ENCODE data around the gene TMEM97.

TMEM97 gene

DNA sequence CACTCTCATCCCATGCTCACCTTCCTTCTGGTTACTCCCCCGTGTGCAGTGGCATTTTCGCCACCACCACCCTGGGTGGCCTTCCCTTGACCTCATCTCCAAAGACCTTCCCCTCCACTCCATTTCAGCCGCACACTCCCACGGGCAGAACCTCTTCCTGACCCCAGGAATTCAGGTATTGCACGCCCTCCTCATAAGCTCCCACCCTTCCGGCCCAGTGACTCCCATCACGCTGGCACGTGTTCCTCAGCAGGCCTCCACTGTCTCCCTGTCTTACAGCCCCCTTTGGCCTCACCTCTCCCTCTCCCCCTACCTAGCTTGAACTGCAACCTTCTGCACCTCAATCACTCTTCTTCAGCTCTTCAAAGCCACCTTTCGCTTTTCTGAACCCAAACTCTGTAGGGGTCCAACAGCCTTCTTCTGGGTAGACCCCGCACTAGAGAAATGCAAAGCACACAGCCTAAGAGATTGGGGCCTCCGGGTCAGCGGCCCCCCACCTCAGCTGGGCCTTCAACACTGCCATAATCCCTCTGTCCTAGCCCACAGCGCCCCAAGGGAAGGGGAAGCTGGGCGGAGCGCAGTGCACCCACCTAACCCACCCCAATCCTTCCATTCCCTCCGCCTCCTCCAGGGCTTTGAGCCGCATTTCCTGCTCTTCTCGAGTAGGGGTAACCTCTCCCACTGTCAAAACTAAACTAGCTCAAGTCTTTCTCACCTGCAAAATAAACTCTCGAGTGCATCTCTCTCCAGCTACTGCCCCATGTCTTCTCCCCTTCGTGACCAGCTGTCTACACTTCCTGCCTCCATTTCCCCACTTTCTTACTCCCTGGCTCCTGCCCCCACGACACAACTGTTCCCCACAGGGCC is 1.7 kb upstream of the TMEM97 start:
- DNase-seq: no peak

DNA sequence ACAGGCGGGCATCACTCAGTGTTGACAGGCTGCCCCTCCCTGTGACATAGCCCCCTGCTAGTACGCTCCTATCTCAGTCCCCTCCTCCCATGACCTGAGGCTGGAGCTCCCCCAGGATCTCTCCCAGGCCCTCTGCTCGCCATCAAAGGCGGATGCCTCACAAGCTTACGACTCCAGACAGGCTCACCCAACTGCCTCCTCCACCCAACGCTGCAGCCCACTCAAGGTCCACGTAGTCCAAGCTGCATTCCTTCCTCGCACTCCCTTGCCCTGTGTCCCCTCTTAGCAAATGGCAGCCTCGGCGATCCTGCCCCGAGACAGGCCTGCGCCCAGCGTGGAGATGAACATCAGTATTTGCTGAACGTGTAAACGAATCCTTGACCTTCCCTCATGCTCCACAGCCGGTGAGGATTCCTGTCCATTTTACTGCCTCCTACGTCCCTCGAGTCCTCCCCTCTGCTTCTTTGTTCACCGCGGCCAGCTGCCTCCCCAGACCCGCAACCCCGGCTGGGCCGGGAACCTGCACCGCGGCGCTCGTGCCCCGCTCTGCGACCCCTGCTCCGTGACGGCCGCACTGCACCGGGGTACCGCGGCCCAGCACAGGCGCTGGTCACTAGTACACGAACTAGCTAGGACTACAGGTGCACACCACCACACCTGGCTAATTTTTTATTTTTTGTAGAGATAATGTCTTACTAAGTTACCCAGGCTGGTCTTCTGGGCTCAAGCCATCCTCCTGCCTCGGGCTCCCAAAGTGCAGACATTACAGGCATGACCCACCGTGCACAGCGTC is 838 bp upstream of the TMEM97 start:
- DNase-seq: no peak

DNA sequence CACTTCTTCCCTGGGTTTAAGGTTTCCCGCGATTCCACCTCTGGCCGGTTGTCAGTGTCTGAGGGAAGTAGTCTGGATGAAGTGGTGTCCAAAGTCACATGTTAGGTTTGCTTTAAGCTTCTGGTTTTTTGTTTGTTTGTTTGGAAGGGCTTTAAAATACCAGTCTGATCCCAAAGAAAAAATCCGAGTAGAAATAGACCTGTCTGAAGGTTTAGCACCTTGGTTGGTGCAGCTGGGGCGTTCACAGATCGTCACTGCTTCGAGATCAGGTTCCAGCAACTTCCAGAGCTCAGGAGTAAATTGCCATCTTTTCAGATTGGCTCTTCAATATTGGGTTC is 567 bp downstream of the TMEM97 start:
- no peak for DNase-seq

DNA sequence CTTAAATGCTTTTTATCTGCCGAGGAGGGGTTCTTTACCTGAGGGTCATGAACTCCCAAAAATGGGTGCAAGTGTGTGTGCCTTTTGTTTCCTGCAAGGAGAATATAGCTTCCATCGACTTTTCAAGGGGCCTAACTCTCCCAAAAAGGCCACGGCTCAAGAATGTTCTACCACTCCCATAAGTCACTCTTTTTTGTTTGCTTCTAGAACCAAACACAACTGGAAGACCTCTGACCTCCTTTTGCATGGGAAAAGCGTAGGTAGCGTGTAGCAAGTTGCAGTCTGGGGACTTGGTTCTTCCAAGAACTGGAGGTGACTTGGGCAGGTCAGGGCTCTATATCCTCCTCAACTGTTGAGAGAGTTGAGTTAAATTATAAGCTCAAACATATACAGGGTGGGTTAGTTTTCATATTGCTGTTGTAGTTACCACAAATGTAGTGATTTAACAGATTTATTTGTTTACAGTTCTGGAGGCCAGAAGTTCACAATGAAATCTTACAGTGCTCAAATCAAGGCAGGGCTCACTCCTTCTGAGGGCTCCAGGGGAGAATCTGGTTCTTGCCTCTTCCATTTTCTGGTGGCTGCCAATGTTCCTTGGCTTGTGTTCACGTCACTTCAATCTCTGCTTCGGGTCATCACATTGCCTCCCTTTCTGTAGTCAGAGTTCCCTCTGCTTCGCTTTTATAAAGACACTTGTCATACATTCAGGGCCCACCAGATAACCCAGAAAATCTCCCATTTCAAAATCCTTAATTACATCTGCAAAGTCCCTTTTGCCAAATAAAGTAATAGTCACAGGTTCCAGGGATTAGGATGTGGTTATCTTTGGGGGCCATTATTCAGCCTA is 1.4 kb downstream of the TMEM97 start:
- no peak for DNase-seq

DNA sequence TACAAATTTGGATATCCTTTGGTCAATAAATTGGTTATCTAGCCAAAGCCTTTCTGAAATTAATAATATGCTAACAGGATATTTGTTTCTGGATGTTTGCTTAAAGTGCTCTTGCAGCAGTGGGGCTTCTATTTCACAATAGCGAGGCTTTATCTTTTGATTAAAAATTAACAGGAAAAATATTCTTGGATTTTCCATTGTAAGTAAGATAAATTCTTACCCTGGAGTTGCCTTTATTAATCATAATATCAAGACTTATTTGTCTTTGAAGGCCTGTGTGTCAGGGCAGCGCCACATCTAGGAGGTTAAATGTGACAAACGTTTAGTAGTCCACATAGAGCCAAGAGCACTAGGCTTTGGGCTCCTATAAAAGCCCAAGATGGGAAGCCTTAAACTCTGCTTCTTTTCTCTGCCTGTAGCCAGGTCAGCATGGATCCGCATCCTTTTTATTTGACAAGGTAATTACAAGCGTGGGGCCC is 5.3 kb downstream of the TMEM97 start:
- DNase-seq: no peak

DNA sequence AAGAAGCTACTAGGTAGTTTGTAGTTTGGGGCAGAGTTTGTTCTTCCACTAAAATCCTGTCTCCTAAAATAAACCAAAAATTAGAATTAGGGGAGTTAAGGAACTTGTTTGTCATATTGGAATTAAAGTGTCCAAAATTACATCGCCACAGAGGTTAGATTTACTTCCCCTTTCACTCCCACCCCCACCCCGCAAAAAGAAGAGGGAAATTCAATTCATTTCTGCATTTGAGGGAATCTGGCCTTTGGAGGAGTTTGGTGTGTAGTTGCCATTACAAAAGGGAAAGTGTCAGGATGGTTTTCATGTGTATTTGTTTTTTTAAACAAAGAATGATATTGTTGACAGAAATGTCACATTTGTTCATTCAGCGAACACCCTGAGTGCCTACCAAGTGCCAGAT is 5.8 kb downstream of the TMEM97 start:
- no peak for DNase-seq

DNA sequence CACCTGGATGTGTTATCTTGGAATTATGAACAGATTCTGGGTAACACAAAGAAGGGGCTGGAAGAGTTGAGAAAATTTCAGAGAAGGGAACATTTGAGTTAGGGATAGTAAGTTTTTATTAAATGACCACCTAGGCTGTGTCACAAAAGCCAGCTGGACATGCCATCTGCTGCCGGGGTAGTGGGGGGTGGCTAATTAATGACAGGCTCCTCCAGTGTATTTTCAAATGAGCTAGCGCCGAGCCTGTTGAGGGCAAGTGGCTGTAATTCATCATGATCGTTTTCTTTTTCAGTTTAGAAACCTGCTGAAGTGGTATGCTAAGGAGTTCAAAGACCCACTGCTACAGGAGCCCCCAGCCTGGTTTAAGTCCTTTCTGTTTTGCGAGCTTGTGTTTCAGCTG is 6.2 kb downstream of the TMEM97 start:
- no peak for DNase-seq

DNA sequence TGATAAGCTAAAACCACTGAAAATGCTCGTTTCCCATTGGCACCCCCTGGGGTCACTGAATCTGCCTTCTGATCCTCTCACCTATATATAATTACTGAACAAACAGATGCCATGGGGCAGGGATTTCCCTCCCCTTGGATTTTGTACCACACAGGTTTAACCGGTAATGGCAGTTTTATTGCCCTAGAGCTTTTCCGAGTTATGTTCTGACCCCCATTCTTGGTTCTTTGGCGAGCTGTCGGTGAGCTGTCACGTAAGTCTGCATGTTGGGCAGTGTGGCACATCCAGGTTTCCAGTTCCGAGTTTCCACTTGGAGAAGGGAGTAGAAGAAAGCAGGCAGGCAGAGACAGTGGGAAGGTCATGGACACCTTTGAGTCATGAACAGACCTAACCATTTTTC is 7.1 kb downstream of the TMEM97 start:
- DNase-seq: no peak

DNA sequence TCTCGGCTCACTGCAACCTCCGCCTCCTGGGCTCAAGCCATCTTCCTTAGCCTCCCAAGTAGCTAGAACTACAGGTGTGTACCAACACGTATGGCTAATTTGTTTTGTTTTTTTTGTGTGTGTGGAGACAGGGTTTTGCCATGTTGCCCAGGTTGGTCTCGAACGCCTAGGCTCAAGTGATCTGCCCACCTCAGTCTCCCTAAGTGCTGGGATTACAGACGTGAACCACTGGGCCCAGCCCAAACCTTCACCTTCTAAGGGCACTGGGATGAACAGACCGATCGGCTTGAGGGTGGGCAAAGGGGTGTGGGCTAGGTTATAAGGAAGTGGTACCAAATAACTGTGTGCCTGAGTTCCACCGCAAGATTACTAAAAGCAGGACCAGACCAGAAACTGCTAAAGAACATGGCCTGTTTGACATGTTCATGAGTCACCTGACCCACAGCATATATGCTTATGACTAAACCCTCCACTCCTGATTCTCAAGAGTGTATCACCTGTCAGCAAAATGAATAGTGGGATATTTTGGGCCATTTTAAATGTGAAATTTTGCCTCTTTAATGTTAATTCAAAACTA is 8.1 kb downstream of the TMEM97 start:
- DNase-seq: no peak

DNA sequence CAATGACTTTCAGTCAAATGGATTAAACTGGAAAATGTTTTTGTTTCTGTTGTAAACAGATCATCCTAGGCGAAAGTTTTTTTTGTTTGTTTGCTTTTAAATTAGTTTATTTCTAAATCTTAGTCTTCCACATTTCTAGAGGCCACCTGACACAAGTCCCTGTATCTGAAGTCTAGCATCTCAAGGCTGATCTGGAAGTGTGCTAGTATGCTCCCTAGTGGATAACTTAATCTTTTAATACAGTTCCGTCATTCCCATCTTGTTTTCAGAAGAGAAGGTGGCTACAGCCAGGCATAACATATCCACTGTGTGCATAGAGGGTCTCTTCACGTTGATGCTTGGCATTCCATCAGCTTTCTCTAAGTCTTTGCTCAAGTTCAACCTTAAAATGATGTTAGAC is 8.7 kb downstream of the TMEM97 start:
- no peak for DNase-seq

DNA sequence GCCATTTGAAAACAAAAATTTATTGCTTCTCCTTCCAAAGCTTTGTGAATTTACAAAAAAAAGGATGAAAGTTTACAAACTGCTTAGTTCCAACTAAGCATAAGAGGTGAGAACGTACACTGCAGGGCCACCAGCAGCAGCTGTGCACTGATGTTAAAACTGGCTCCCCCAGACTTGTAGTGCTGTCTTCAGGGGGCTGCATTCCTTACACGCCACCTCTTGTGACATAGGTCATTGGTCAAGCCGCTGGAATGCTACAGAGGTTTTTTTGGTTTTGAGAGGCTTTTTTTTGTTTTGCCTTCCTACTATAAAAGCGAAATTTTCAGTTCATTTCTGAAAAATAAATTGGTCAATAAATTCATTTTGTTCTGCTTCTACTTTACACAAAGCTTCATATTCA is 9.3 kb downstream of the TMEM97 start:
- no peak for DNase-seq

DNA sequence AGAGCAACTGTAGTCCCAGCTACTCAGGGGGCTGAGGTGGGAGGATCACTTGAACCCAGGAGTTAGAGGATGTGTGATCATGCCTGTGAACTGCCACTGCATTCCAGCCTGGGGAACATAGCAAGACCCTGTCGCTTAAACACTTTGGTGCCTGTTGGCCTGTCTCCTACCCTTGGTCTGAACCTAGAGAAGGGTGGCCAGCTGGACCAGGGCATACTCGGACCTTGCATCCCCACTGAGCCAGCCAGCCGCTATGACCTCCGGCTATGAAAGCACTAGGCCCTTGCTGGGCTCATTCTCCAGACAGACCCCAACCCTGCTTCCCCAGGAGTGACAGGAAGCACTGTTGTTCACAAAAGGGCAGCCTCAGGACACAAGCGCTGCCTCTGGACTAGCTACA is 11.7 kb downstream of the TMEM97 start:
- no peak for DNase-seq

DNA sequence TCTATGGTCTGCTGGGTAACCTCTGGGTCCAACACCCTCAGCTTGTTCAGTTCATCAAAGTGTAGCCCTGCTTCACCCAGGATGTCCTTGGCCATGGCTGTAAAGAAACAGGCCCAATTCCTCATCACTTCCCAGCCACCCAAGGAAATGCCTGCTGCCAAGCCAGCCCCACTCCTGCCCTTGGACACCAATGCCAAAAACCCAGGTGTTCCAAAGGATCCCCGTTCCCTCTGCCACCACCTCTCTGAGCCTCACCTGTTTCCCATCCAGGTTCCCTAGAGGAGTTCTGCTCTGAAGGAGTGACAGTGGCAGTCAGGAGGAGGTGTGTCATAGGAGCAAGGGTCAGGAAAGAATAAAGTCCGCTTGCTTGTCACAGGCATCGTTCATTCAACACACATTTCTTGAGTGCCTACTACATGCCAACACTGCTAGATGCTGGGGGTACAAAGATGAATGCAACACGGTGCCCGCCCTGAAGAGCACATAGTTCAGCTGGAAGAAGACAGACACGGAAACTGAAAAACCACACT is 13.0 kb downstream of the TMEM97 start:
- DNase-seq: no peak

DNA sequence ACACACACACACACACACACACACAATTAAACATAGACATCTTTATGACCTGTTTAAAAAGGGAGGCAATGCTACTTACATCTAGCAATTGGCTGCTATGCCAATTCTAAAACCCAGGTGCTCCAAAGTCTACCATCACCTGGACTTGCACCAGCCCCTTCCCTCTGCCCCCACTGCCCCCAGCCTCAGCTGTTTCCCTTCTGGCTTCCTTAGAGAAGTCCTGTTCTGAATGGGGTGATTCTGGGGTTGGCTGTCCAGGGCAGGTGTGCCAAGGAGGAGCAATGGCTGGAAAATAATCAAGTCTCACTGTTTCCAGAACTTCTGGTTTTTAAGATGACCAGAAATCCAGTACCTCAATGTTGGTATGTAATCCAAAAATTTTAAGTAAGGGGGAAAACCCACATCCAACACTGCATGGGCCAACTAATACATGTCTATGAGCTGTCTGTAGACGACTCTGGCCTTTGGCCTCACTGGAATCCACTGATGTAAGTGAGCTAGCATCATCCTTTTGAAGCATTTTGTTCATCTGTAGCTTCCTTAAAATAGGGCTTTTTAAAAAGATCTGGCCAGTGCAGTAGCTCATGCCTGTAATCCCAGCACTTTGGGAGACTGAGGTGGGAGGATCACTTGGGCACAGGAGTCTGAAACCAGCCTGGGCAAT is 14.2 kb downstream of the TMEM97 start:
- DNase-seq: no peak

DNA sequence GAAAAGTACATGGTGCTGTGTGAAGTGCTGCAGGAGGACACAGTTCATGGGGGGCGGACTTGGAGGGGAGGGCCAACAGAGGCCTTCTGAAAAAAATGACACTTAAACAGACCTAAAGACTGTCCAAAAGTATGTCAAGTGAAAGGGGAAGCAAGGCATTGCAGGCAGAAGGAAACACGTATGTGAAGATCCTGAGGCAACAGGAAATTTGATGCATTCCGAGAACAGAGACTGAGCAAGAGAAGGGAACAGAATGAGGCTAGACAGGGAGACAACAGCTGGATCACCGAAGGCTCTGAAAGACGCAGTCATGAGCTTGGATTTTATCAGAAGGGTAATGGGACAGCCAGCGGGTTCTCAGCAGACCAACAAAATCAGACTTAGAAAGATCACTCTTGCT is 15.2 kb downstream of the TMEM97 start:
- DNase-seq: no peak

DNA sequence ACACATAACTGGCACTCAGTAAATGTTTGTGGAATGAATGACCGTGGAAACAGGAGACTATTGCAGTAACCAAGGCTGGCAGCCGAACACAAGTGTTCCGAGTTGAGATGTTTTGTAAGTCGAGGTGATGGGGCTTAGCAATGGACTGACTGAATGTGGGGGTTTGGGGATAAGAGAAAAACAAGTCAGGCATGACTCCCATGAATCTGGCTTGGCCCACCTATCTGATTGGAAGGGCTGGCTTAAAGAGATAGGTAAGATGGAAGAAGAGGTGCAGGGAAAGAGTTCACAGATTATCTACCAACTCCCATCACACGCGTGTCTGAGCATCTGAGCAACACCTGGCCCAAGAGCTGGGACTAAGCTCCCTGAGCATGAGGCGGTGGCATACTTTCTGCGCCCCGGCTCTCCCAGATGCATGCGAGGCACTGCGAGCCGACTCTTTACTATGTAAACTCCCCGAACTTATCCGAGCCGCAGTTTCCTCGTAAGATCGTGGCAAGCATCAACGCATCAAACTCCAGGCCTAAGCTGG is 15.7 kb downstream of the TMEM97 start:
- DNase-seq: no peak

DNA sequence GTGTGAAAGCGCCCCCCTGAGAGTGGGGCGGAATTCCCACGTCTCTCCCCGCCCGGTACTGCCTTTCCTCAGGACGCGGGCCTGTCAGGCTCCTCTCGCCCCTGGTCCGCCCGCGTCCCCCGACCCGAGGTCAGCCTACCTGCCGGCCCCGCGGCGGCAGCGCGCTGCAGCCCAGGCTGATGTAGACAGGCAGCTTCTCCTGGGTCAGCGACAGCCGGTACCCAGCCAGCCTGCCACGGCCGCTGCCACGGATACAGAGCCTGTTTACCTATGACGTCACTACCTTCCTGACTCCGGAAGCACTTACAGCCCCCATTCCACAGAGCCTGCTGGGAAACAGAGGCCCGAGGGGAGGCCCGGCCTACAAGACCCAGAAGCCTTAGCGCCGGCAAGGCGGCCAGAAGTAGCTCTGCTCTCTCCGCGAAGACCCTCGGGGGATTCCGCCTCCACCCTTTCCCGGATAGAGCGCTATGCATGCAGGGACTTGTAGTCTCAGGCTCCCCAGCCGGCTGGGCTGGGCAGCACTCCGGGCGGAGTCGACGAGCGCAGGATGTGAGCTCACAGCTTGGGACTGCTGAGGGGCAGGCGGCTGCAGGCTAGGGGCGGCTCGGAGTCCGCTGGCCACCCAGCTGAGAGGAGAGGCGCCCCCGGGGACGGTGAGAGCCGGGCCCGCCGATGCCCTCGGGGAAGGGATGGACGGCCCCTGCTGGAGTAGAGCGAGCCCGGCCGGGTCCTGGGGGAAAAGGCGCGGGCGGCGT is 16.4 kb downstream of the TMEM97 start, which contains the start of the genes IFT20 and TNFAIP1:
TSS of gene IFT20 (minus strand) at position 272 of the 758 bp plus-strand sequence. CDS start 3,487 bp downstream, outside the sequence.
TSS of gene TNFAIP1 (plus strand) at position 561 of the 758 bp plus-strand sequence. CDS start 3,761 bp downstream, outside the sequence.
- peak; percentile 85 for DNase-seq

DNA sequence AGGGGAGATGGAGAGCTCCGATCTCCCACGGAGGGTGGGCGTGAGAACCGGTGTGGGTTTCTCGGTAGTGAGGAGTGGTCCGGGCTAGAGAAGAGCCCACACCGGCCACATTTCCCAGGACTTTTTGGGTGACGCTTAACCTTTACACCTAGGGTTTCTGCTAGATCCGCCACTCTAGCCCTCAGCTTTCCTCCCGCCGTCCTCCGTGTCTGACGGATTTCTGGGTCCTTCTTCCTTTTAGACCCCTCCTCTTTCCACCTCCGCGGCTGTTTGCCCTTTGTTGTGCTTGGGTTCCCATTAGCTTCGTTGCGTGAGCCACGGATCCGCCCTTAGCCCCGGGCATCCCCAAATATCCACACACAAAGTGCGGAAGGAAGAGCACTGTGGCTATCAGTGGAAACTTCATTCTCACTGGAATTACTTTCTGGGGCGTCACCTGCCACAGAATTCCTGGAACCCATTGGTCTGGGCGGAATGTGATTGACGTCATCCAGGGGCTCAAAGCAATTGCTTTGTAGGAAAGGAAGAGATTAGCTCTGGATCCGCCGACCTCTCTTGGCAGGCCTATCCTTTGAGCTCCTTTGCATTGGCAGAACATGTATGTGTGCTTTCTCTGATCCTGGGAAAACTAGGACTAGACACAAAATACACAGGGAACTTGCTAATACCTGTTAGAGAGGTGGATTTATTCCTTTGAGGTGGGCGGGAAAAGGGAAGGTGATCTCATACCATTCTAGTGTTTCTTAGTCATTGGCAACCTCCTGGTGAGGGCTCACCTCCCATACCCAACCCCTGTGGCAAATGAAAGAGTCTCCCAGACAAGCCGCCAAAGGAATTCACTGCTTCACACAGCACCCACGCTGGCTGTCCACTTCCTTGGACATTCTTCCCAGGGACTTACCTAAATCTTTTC is 17.2 kb downstream of the TMEM97 start:
- no peak for DNase-seq

DNA sequence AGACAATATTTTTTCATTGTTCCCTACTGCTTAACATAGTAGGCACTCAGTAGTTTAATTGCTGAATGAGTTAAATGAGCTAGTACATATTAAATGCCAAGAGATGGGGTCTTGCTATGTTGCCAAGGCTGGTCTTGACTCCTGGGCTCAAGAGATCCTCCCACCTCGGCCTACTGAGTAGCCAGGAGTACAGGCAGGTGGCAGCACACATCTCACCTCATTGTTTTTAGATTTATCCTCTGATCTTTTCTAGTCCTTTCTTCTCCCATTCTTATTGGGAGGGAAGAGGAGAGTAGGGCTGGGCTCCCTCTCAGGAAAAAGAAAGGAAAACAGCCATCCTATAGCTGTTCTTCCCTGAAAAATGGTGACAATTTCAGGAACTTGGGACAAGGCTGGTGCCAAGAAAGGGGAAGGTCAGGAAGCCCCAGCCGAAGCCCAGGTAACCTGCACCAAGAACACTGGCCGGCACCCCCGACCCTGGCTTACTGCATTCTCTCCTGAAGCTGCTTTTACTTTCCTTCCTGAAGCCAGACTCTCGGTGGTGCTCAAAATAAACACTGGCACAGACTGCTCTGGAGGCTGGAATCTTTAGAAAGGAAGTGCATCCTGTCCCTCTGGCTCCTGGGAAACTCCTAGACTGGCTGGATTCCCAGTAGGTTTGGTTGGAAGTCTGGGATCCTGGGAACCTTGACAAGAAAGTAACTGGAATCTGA is 19.2 kb downstream of the TMEM97 start:
- no peak for DNase-seq

Data from activated gamma-delta T cell (primary cell).